ENCODE measurements around the gene ZDHHC14.
"Not testable (repeated sequence)": the region's sequence is repeated elsewhere in the genome, so short reads cannot be mapped to it uniquely, and the experiment has no call there.

ZDHHC14 gene

GRCh38 chr6:157381631-157382621, 936 bp downstream of the ZDHHC14 start:
- peak; percentile 16 to 49 for DNase-seq

- no peak for DNase-seq
Observed at GRCh38 chr6:157382821-157383220, 1.8 kb downstream of the ZDHHC14 start.

- no peak for DNase-seq
Observed at GRCh38 chr6:157383471-157383870, 2.5 kb downstream of the ZDHHC14 start.

GRCh38 chr6:157384962-157385361, 4.0 kb downstream of the ZDHHC14 start:
- not testable (repeated sequence) for DNase-seq

- no peak for DNase-seq
Observed at GRCh38 chr6:157385482-157385881, 4.5 kb downstream of the ZDHHC14 start.

GRCh38 chr6:157386023-157386422, 5.0 kb downstream of the ZDHHC14 start:
- no peak for DNase-seq

- DNase-seq: no peak
Observed at GRCh38 chr6:157386454-157386853, 5.5 kb downstream of the ZDHHC14 start.

GRCh38 chr6:157388924-157389323, 7.9 kb downstream of the ZDHHC14 start:
- DNase-seq: no peak

- no peak for DNase-seq
Observed at GRCh38 chr6:157390273-157391060, 9.5 kb downstream of the ZDHHC14 start.

GRCh38 chr6:157392927-157393668, 12.1 kb downstream of the ZDHHC14 start:
- no peak for DNase-seq

- peak; percentile 51 to 63 for DNase-seq
Observed at GRCh38 chr6:157393669-157394327, 12.8 kb downstream of the ZDHHC14 start.

GRCh38 chr6:157395199-157395598, 14.2 kb downstream of the ZDHHC14 start:
- DNase-seq: not testable (repeated sequence)

GRCh38 chr6:157396026-157396425, 15.0 kb downstream of the ZDHHC14 start:
- DNase-seq: no peak

GRCh38 chr6:157397660-157398059, 16.7 kb downstream of the ZDHHC14 start:
- no peak for DNase-seq

GRCh38 chr6:157398151-157398550, 17.2 kb downstream of the ZDHHC14 start:
- DNase-seq: no peak

- DNase-seq: no peak
Observed at GRCh38 chr6:157400676-157401075, 19.7 kb downstream of the ZDHHC14 start.

GRCh38 chr6:157401734-157402338, 20.8 kb downstream of the ZDHHC14 start:
- DNase-seq: no peak

GRCh38 chr6:157402996-157403685, 22.2 kb downstream of the ZDHHC14 start:
- DNase-seq: no peak

GRCh38 chr6:157403686-157404051, 22.7 kb downstream of the ZDHHC14 start:
- no peak for DNase-seq

- no peak for DNase-seq
Observed at GRCh38 chr6:157405986-157406385, 25.0 kb downstream of the ZDHHC14 start.

- DNase-seq: peak; percentile 10 to 30
Observed at GRCh38 chr6:157406661-157407060, 25.7 kb downstream of the ZDHHC14 start.
